GM20431 (cell line): Measurements from ENCODE around the gene PREX1.

Experiments
- in situ Hi-C: fragments of 300-500 bp; cut with MseI, MboI; formaldehyde crosslinking; loops from one replicate; pipeline ENCODE4 v1.15.0; 2020; ENCODE audit warnings: low sequenced_read_pairs; ENCODE audit not compliant: unreplicated experiment

PREX1 gene

GRCh38 chr20:48799328-48800105 lies 28.3 kb downstream of the PREX1 start:
- in situ Hi-C loops: no loop called here

- in situ Hi-C loops: no loop called here
These were observed 29.7 kb downstream of the PREX1 start for GRCh38 chr20:48797850-48798747.

- in situ Hi-C loops: no loop called here
These were observed 30.4 kb downstream of the PREX1 start for GRCh38 chr20:48797275-48797825.

GRCh38 chr20:48795732-48796131 lies 32.1 kb downstream of the PREX1 start:
- in situ Hi-C loops: no loop called here

- in situ Hi-C loops: no loop called here
These were observed 32.9 kb downstream of the PREX1 start for GRCh38 chr20:48794816-48795457.

- in situ Hi-C loops: no loop called here
These were observed 33.4 kb downstream of the PREX1 start for GRCh38 chr20:48794360-48794759.

GRCh38 chr20:48793776-48794175 lies 34.0 kb downstream of the PREX1 start:
- in situ Hi-C loops: no loop called here

- in situ Hi-C loops: no loop called here
These were observed 36.1 kb downstream of the PREX1 start for GRCh38 chr20:48791666-48792071.

GRCh38 chr20:48791014-48791413 lies 36.8 kb downstream of the PREX1 start:
- in situ Hi-C loops: no loop called here

- in situ Hi-C loops: no loop called here
These were observed 37.3 kb downstream of the PREX1 start for GRCh38 chr20:48790473-48791003.

- in situ Hi-C loops: no loop called here
These were observed 37.9 kb downstream of the PREX1 start for GRCh38 chr20:48789781-48790472.

- in situ Hi-C loops: no loop called here
These were observed 38.6 kb downstream of the PREX1 start for GRCh38 chr20:48789185-48789668.

GRCh38 chr20:48788486-48789072 lies 39.2 kb downstream of the PREX1 start:
- in situ Hi-C loops: no loop called here

- in situ Hi-C loops: no loop called here
These were observed 39.9 kb downstream of the PREX1 start for GRCh38 chr20:48787861-48788375.

- in situ Hi-C loops: no loop called here
These were observed 40.7 kb downstream of the PREX1 start for GRCh38 chr20:48786951-48787705.

- in situ Hi-C loops: no loop called here
These were observed 42.0 kb downstream of the PREX1 start for GRCh38 chr20:48785801-48786200.

- in situ Hi-C loops: no loop called here
These were observed 42.5 kb downstream of the PREX1 start for GRCh38 chr20:48785256-48785655.

GRCh38 chr20:48784273-48784641 lies 43.5 kb downstream of the PREX1 start:
- in situ Hi-C loops: no loop called here
